ENCODE measurements around the gene DUSP1. TPM values are rescaled to one million over a fixed set of nuclear protein-coding genes. Genes with fewer than 3 reads are reported as not detected.

DUSP1 gene
- polyA plus RNA-seq, 1 experiment = 432 TPM

- CTCF ChIA-PET = no interaction called here
- Histone ChIP-seq H3K27me3 (ENCODE audit: control insufficient read depth, insufficient read depth, low read length) (no peaks in the 10 kb centered on the region), H3K4me3 (ENCODE audit: low read depth, low read length) (no peak overlapping the region), H3K36me3 (ENCODE audit: control insufficient read depth, insufficient read depth, low read length) (no peaks in the 10 kb centered on the region)
- POLR2A ChIA-PET = interaction anchor here (0.5 to 0.6 kb wide), 3 partner anchors 43 to 355 kb away, joined by 3 to 7 read pairs (median 3); no protein-coding TSS in a partner anchor
- no peak for DNase-seq (ENCODE audit: low read depth)
- no peak for TF ChIP-seq CTCF (IDR thresholded peaks at IDR 0.05; ENCODE audit: insufficient read depth, low read depth, low read length)
Measured at GRCh38 chr5:172807766-172808311, 36.8 kb upstream of the DUSP1 start.

- no peak for TF ChIP-seq CTCF (IDR thresholded peaks at IDR 0.05; ENCODE audit: insufficient read depth, low read depth, low read length)
- Histone ChIP-seq H3K4me3 (ENCODE audit: low read depth, low read length) (no peak overlapping the region), H3K27me3 (ENCODE audit: control insufficient read depth, insufficient read depth, low read length) (no peaks in the 10 kb centered on the region), H3K36me3 (ENCODE audit: control insufficient read depth, insufficient read depth, low read length) (no peaks in the 10 kb centered on the region)
- ChIA-PET POLR2A (interaction anchor here (0.5 to 0.6 kb wide), 3 partner anchors 42 to 354 kb away, joined by 3 to 7 read pairs (median 3); no protein-coding TSS in a partner anchor), CTCF (no interaction called here)
- DNase-seq (ENCODE audit: low read depth) = no peak
Measured at GRCh38 chr5:172806897-172807672, 36.1 kb upstream of the DUSP1 start.

- H3K27me3 ChIP-seq (ENCODE audit: control insufficient read depth, insufficient read depth, low read length) = no peaks in the 10 kb centered on the region
- no peaks in the 10 kb centered on the region for H3K36me3 ChIP-seq (ENCODE audit: control insufficient read depth, insufficient read depth, low read length)
- DNase-seq (ENCODE audit: low read depth) = no peak
- TF ChIP-seq CTCF (IDR thresholded peaks at IDR 0.05; ENCODE audit: insufficient read depth, low read depth, low read length) = no peak
- POLR2A ChIA-PET = no interaction called here
- CTCF ChIA-PET = interaction anchor here (0.6 to 1.0 kb wide), 2 partner anchors 10 to 14 kb away, joined by 3 to 5 read pairs; no protein-coding TSS in a partner anchor
- no peak overlapping the region for H3K4me3 ChIP-seq (ENCODE audit: low read depth, low read length)
Measured at GRCh38 chr5:172805736-172806255, 34.8 kb upstream of the DUSP1 start.

DNA sequence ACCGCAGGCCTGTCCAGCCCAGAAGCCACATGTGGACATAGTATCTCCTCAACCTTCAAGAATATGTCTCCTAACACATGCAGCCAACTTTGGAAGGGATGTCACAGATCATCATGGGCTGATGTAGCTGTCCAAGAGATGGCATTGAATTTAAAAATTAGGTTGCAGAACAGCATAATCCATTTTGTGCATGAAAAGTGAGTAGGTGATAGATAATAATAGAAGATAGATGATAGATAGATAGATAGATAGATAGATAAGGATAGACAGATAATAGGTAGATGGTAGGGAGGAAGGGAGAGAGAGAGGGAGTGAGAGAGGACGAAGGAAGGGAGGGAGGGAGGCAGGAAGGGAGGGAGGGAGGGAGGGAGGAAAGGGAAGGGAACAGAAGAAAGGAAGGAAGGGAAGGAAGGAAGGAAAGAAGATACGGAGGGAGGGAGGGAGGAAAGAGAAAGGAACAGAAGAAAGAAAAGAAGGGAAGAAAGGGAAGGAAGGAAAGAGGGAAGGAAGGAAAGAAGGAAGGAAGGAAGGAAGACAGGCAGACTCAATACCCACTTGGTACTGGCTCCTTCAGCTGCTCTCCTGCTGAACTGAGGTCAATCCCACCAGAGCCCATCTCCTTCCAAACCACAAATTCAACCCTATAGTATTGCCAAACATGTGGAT lies 34.2 kb upstream of the DUSP1 start:
- CTCF ChIA-PET = interaction anchor here (0.7 to 1.0 kb wide), 2 partner anchors 14 to 105 kb away, joined by 3 read pairs; no protein-coding TSS in a partner anchor
- no peak for TF ChIP-seq CTCF (IDR thresholded peaks at IDR 0.05; ENCODE audit: insufficient read depth, low read depth, low read length)
- POLR2A ChIA-PET = interaction anchor here (0.6 kb wide), 1 partner anchor 34 kb away, joined by 3 read pairs; the partner anchor contains the start of gene DUSP1
- no peaks in the 10 kb centered on the region for H3K27me3 ChIP-seq (ENCODE audit: control insufficient read depth, insufficient read depth, low read length)
- no peaks in the 10 kb centered on the region for H3K36me3 ChIP-seq (ENCODE audit: control insufficient read depth, insufficient read depth, low read length)
- H3K4me3 ChIP-seq (ENCODE audit: low read depth, low read length) = no peak overlapping the region
- DNase-seq (ENCODE audit: low read depth) = no peak
